Neural cell (in vitro differentiated cells): ENCODE results near the gene TMPRSS2. TPM values are rescaled to one million over a fixed set of nuclear protein-coding genes. Genes with fewer than 3 reads are reported as not detected.

ENCODE experiments used
- H2AFZ ChIP-seq: fragments of 200-600, 300-800 bp; sonication (generic), shearing (Covaris generic); 2 replicates; pipeline ENCODE4 v1.6.0; 2014; ENCODE audit warnings: low read depth, mild to moderate bottlenecking, antibody characterized with exemption, low read length, moderate library complexity
- H3F3A ChIP-seq: fragments of 200-600 bp; shearing (Covaris generic); 2 replicates; pipeline ENCODE4 v1.6.1; 2016; ENCODE audit warnings: mild to moderate bottlenecking, moderate library complexity, mixed read lengths, antibody characterized with exemption, low read length; ENCODE audit not compliant: insufficient read depth, poor library complexity, severe bottlenecking
- H3K27ac ChIP-seq: fragments of 200-600, 300-800 bp; sonication (generic), shearing (Covaris generic); 2 replicates; pipeline ENCODE4 v1.5.1; 2014; ENCODE audit warnings: mild to moderate bottlenecking, low read length, moderate library complexity
- H3K27me3 ChIP-seq: fragments of 300-800, 200-600 bp; sonication (generic), shearing (Covaris generic); 2 replicates; pipeline ENCODE4 v1.6.0; 2014; ENCODE audit warnings: mild to moderate bottlenecking, low read depth, low read length, moderate library complexity; ENCODE audit not compliant: insufficient read depth
- H3K36me3 ChIP-seq: fragments of 300-800, 200-600 bp; sonication (generic), shearing (Covaris generic); 2 replicates; pipeline ENCODE4 v1.5.1; 2014; ENCODE audit warnings: mild to moderate bottlenecking, antibody characterized with exemption, low read length, moderate library complexity; ENCODE audit not compliant: insufficient read depth
- H3K4me2 ChIP-seq: fragments of 300-800, 200-600 bp; sonication (generic), shearing (Covaris generic); 2 replicates; pipeline ENCODE4 v1.6.0; 2014; ENCODE audit warnings: mild to moderate bottlenecking, low read length
- H3K4me3 ChIP-seq: fragments of 300-800, 200-600 bp; sonication (generic), shearing (Covaris generic); 2 replicates; pipeline ENCODE4 v1.5.1; 2014; ENCODE audit warnings: mild to moderate bottlenecking, low read length, moderate library complexity
- H3K79me2 ChIP-seq: fragments of 200-600 bp; shearing (Covaris generic); replicated peaks from 2 replicates; pipeline ENCODE4 v1.6.0; 2014; ENCODE audit warnings: mild to moderate bottlenecking, low read length, moderate library complexity; ENCODE audit not compliant: insufficient read depth
- H3K9ac ChIP-seq: fragments of 300-800, 200-600 bp; sonication (generic), shearing (Covaris generic); 2 replicates; pipeline ENCODE4 v1.6.1; 2016; ENCODE audit warnings: mild to moderate bottlenecking, low read length, mixed read lengths
- H3K9me2 ChIP-seq: fragments of 200-600 bp; shearing (Covaris generic); 2 replicates; pipeline ENCODE4 v1.6.1; 2016; ENCODE audit warnings: mild to moderate bottlenecking, low read length, mixed read lengths; ENCODE audit not compliant: insufficient read depth
- H3K9me3 ChIP-seq: fragments of 200-600, 300-800 bp; sonication (generic), shearing (Covaris generic); 2 replicates; pipeline ENCODE4 v1.6.1; 2016; ENCODE audit warnings: mild to moderate bottlenecking, mixed run types, low read length, moderate library complexity, mixed read lengths
- H4K20me1 ChIP-seq: fragments of 200-600 bp; shearing (Covaris generic); 2 replicates; pipeline ENCODE4 v1.6.1; 2016; ENCODE audit warnings: mild to moderate bottlenecking, mixed run types; ENCODE audit not compliant: insufficient read depth
- EP300 ChIP-seq: fragments of 450-650 bp; conservative IDR thresholded peaks from 2 replicates; pipeline ENCODE4 v1.6.1; 2014; ENCODE audit warnings: antibody characterized with exemption, mild to moderate bottlenecking, moderate library complexity; ENCODE audit not compliant: poor library complexity, severe bottlenecking
- EZH2 ChIP-seq: fragments of 200-600, 300-800 bp; shearing (Covaris generic), sonication (generic); IDR thresholded peaks from 2 replicates; pipeline ENCODE4 v1.6.1; 2014; ENCODE audit warnings: antibody characterized with exemption, low read length, borderline replicate concordance, mild to moderate bottlenecking; ENCODE audit not compliant: insufficient read depth, poor library complexity, severe bottlenecking
- MXI1 ChIP-seq: fragments of 450-650 bp; conservative IDR thresholded peaks from 2 replicates; pipeline ENCODE4 v1.6.1; 2014; ENCODE audit warnings: antibody characterized with exemption, mild to moderate bottlenecking; ENCODE audit not compliant: poor library complexity, severe bottlenecking
- POLR2AphosphoS5 ChIP-seq: IDR thresholded peaks from 2 replicates; pipeline ENCODE4 v1.6.1; 2012
- RAD21 ChIP-seq: fragments of 450-650 bp; conservative IDR thresholded peaks from 2 replicates; pipeline ENCODE4 v1.6.1; 2014; ENCODE audit warnings: antibody characterized with exemption, mild to moderate bottlenecking, moderate library complexity
- REST ChIP-seq: IDR thresholded peaks from 2 replicates; pipeline ENCODE4 v1.6.1; 2012; ENCODE audit warnings: borderline replicate concordance
- SMC3 ChIP-seq: fragments of 450-650 bp; conservative IDR thresholded peaks from 2 replicates; pipeline ENCODE4 v1.6.1; 2014; ENCODE audit warnings: antibody characterized with exemption, mild to moderate bottlenecking, moderate library complexity; ENCODE audit not compliant: poor library complexity
- TAF1 ChIP-seq: IDR thresholded peaks from 2 replicates; pipeline ENCODE4 v1.6.1; 2012; ENCODE audit warnings: low read depth
- polyA plus RNA-seq: library from polyadenylated mRNA; depleted of rRNA; stranded (reverse); fragments of >200 nt; gene quantifications from 2 replicates; pipeline ENCODE4 v1.2.3, GENCODE V29; 2014
- TF ChIP-seq, protein P1 (sequence below): fragments of 450-650 bp; IDR thresholded peaks from 2 replicates; pipeline ENCODE4 v1.5.1; 2014; ENCODE audit warnings: antibody characterized with exemption, mild to moderate bottlenecking, moderate library complexity; ENCODE audit not compliant: poor library complexity, severe bottlenecking

The TMPRSS2 gene
- polyA plus RNA-seq, 1 donor from 2014 or later = not detected

GRCh38 chr21:41466024-41466820 is 41.7 kb downstream of the TMPRSS2 start:
- H3K27ac ChIP-seq = no peak overlapping the region
- no peaks in the 10 kb centered on the region for H4K20me1 ChIP-seq
- no peaks in the 10 kb centered on the region for H3K79me2 ChIP-seq
- no peak overlapping the region for H3K4me3 ChIP-seq
- no peaks in the 10 kb centered on the region for H3K27me3 ChIP-seq
- TF ChIP-seq, protein P1, sequence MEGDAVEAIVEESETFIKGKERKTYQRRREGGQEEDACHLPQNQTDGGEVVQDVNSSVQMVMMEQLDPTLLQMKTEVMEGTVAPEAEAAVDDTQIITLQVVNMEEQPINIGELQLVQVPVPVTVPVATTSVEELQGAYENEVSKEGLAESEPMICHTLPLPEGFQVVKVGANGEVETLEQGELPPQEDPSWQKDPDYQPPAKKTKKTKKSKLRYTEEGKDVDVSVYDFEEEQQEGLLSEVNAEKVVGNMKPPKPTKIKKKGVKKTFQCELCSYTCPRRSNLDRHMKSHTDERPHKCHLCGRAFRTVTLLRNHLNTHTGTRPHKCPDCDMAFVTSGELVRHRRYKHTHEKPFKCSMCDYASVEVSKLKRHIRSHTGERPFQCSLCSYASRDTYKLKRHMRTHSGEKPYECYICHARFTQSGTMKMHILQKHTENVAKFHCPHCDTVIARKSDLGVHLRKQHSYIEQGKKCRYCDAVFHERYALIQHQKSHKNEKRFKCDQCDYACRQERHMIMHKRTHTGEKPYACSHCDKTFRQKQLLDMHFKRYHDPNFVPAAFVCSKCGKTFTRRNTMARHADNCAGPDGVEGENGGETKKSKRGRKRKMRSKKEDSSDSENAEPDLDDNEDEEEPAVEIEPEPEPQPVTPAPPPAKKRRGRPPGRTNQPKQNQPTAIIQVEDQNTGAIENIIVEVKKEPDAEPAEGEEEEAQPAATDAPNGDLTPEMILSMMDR = no peak
- no peak for TF ChIP-seq POLR2AphosphoS5
- no peak for TF ChIP-seq RAD21
- TF ChIP-seq REST = no peak
- no peak for TF ChIP-seq EP300
- H2AFZ ChIP-seq = no peak overlapping the region
- H3K9ac ChIP-seq = no peak overlapping the region
- no peaks in the 10 kb centered on the region for H3K9me3 ChIP-seq
- no peaks in the 10 kb centered on the region for H3K9me2 ChIP-seq
- H3K4me2 ChIP-seq = no peak overlapping the region
- no peaks in the 10 kb centered on the region for H3F3A ChIP-seq
- no peaks in the 10 kb centered on the region for H3K36me3 ChIP-seq

GRCh38 chr21:41465176-41465781 is 42.7 kb downstream of the TMPRSS2 start:
- no peaks in the 10 kb centered on the region for H4K20me1 ChIP-seq
- no peaks in the 10 kb centered on the region for H3K9me3 ChIP-seq
- H3K27me3 ChIP-seq = no peaks in the 10 kb centered on the region
- no peaks in the 10 kb centered on the region for H3K36me3 ChIP-seq
- no peak overlapping the region for H3K9ac ChIP-seq
- no peak overlapping the region for H3K4me2 ChIP-seq
- H2AFZ ChIP-seq = no peak overlapping the region
- H3K27ac ChIP-seq = no peak overlapping the region
- no peaks in the 10 kb centered on the region for H3K9me2 ChIP-seq
- no peak overlapping the region for H3K4me3 ChIP-seq
- H3K79me2 ChIP-seq = no peaks in the 10 kb centered on the region
- no peaks in the 10 kb centered on the region for H3F3A ChIP-seq
- no peak for TF ChIP-seq SMC3
- no peak for TF ChIP-seq MXI1
- TF ChIP-seq EZH2 = no peak
- no peak for TF ChIP-seq EP300
- TF ChIP-seq, protein P1 = no peak
- no peak for TF ChIP-seq RAD21
- no peak for TF ChIP-seq TAF1
- no peak for TF ChIP-seq REST
- no peak for TF ChIP-seq POLR2AphosphoS5
